ENCODE data around the gene MSRB1.
"Not testable (repeated sequence)": the region's sequence is repeated elsewhere in the genome, so short reads cannot be mapped to it uniquely, and the experiment has no call there.

MSRB1 gene

DNA sequence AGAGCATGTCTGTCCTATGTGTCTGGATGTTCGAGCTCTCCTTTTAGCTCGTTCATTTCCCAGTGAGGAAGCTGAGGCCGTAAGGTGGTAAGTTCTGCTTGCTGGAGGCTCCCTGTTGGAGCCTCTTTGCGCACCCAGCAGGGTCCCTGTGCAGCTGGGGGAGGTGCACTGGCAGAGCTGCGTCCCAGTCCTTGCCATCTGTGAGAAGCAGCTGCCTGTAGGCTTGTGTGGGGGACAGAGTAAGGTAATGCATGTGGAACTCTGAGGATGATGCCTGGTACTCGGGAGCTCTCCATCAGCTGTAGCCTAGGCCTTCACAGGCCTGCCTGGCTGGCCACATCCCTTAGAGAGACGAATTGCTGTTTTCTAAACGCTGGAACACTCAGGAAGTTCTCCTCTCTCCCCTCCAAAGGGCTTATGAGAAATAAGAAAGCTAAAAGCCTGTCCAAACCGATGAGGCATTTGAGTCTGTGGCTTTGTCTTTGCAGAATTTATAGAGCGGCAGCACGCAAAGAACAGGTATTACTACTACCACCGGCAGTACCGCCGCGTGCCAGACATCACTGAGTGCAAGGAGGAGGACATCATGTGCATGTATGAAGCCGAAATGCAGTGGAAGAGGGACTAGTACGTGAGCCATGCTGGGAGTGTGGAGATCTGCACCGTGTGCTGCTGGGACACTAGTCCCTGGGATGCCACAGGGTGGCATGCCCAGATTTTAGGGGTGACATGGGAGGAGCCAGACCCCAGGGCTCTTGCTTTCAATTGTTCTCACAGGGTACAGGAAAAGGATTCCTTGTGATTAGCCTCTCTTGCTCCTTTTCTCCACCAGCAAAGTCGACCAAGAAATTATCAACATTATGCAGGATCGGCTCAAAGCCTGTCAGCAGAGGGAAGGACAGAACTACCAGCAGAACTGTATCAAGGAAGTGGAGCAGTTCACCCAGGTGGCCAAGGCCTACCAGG, 17.9 kb upstream of the MSRB1 start:
- DNase-seq, result peak; percentile 88

DNA sequence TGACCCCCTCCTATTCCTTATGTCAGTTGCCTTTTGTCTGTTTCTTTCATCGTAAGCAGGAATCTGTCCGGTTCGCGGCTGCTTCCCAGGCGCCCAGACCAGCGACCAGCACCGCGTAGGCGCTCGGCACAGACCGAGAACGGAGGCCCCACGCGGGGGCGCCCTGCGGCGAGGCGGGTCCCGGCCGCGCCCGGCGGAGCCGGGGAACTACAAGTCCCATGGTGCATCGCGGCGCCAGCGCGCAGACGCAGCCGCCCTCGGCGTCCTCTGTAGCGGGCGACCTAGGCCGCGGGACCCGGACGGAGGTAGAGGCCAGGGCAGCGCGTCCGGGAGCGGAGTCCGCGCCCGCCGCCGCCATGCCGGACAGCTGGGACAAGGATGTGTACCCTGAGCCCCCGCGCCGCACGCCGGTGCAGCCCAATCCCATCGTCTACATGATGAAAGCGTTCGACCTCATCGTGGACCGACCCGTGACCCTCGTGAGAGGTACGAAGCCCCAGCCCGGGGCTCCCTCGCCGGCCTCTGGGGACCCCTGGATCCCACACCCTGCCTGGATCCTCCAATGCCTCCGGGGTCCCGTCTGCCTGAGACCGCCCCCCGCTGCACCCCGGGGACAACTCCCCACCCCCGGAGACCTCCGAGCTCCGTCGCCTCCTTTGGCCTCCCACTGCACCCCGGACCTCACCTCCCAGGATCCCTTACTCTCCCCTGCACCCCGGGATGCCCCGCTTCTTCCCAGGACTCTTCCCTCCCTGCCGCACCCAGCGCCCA, 16.5 kb upstream of the MSRB1 start, which contains the start of gene NDUFB10:
NDUFB10 (plus strand) TSS at position 270 of the 771 bp plus-strand sequence; CDS start at position 357, 87 bp downstream.
- DNase-seq, result peak; percentile 98

DNA sequence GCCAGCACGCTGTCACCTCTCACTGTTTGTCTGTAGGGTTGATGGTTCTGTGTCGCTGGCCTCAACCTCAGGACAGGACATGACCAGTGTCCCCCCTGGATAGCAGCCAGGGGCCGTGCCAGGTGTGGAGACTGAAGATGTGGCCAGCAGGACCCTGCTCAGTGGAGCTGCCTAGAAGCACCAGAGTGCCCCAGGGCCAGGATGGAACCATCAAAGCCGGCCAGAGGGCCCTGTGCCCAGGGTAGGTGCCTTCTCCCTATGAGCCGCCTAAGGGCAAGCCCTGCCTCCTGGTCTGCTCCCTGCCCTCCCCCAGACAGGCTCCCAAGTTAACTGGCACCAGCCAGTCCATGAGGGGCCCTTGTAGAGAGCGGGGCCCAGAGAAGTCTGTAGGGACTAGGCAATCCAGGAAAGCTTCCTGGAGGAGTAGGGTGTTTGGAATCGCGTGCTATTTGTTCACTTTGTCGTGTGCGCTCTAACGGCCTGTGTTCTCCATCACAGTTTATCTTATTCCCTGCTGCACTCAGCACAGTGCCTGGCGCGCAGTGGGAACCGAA, 15.8 kb upstream of the MSRB1 start:
- no peak for DNase-seq

GRCh38 chr16:1958143-1958491, 15.1 kb upstream of the MSRB1 start:
- DNase-seq, result not testable (repeated sequence)

- not testable (repeated sequence) for DNase-seq
Observed at GRCh38 chr16:1957434-1958142, 14.6 kb upstream of the MSRB1 start.

DNA sequence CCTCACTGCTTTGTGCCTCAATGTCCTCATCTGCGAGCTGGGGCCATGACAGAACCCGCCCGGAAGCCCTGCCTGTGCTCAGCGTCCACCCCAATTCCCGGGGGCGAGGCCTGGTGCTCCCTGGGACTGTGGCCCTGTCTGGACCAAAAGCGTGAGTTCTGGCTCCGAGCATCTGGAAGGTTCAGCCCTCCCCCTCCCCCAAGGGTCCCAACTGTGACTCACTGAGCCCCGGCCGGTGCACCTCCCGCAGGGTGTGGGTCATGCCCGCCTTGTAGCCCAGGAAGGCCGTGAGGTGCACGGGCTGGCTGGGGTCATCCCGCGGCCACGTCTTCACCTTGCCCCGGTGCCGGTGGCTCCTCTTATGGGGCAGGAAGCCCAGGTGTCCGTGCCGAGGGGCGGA, 10.7 kb upstream of the MSRB1 start:
- no peak for DNase-seq

DNA sequence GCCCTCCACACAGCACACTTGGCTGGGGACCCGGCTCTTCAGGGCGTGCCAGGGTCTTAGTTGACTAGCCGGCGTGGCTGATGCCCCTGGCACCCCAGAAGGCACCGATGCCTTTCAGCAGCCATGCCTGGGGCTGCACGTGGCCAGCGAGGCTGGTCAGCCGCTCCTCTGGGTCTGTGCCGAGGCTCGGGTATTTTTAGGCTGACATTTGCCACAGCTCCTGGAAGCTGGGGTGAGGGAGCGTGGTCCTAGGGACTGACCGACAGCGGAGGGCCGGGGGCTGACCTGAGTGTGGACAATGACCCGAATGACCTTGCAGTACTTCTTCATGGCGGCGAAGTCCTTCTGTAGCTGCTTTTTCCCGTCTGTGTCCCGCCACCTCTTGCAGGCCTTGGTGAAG, 7.6 kb upstream of the MSRB1 start:
- no peak for DNase-seq

DNA sequence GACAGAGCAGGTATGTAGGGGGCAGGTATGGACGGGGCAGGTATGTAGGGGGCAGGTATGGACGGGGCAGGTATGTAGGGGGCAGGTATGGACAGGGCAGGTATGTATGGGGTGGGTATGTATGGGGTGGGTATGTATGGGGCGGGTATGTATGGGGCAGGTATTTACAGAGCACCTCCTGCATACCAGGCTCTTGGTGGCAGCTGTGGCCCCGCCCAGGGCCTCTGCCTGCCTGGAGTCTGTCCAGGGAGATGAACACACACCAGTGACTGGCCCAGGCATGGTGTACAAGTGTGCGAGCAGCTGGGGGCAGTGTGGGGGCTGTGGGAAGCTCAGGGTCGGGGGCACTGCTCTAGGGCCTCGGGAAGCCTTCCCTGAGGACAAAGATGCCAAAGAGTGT, 7.0 kb upstream of the MSRB1 start:
- DNase-seq, result no peak

DNA sequence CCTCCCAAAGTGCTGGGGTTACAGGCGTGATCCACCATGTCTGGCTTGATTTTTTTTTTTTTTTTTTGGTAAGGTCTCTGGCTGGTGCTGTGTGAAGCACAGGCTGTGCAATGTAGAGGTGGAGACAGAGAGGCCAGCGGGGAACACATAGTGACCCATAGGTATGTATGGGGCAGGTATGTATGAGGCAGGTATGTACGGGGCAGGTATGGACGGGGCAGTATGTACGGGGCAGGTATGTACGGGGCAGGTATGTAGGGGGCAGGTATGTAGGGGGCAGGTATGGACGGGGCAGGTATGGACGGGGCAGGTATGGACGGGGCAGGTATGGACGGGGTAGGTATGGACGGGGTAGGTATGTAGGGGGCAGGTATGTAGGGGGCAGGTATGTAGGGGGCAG, 6.5 kb upstream of the MSRB1 start:
- no peak for DNase-seq

DNA sequence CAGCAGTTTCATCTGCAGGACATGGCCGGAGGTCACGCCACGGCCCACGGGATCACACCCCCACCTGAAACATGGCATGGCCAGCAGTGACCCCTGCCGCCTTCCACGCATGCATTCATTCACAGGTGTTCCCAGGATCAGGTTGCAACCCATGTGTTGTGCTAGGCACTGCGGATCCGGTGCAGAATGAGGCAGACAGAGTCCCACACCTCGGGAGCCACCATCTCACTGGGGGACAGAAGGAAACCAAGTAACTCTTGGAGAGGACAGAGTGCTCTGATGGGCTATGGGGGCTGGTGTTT, 4.3 kb upstream of the MSRB1 start:
- DNase-seq, result no peak

- DNase-seq, result no peak
Observed at GRCh38 chr16:1946495-1947368, 3.7 kb upstream of the MSRB1 start.

GRCh38 chr16:1945559-1946391, 2.8 kb upstream of the MSRB1 start:
- no peak for DNase-seq

DNA sequence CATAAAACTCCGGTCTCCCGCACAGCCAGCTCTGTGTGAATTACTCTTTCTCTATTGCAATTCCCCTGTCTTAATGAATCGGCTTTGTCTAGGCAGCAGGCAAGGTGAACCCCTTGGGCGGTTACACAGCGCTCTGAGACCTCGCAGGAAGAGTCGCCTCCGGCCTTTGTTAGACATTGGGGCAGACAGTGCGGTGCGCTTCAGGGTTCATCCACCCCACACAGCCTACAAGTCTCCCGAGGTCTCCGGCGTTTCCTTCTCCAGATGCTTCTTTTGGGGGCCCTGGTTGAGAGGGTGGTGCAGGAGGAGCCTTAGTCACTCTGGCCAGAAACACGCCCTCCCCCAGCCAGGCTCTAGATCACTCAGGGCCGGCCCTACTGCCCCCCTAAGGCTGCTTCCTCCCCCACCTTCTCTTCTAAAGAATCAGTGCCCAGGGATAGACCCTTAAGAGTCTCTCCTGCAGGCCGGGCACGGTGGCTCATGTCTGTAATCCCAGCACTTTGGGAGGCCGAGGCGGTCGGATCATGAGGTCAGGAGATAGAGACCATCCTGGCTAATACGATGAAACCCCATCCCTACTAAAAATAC, 1.7 kb upstream of the MSRB1 start:
- DNase-seq, result no peak

GRCh38 chr16:1942047-1942809, 771 bp downstream of the MSRB1 start:
- no peak for DNase-seq

DNA sequence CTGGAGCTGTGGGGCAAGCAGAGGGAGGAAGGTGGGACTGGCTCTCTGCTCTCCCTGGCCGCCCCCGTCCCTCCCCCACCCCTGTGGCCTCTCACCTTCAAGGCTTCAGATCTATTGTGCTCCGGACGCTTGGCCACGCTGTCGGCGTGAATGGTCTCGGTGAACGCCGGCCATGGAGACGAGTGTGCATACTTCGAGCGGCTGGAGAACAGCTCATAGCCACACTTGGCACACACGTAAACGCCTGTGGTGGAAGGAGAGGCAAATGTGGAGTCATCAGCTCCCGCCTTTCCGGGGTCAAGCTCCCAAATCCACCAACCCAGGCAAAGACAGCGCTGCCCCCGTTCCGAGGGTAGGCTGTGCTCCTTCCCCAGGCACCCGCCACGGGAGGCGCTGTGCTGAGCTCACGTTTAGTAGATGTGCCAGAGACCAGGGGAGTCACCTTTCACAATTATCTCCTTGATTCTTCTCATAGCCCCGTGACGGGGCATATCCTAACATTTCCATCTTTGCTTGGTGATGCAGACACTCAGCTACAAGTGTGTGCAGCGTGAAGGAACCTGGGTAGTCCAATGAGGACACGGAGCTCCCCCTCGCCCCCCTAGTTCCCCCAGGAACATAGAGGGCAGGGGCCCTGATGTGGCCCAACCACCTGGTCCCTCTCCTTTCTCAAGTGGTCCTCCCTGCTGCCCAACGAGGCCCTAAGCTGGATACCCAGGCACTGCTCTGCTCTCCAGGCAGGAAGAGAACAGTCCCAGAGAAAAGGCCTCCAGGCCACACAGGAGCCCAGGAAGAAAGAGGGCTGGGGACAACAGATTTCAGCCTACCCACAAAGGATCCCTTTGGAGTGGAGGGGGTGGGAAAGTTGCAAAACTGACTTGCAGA, 1.6 kb downstream of the MSRB1 start:
- DNase-seq, result no peak

- no peak for DNase-seq
Observed at GRCh38 chr16:1940273-1941161, 2.5 kb downstream of the MSRB1 start.

DNA sequence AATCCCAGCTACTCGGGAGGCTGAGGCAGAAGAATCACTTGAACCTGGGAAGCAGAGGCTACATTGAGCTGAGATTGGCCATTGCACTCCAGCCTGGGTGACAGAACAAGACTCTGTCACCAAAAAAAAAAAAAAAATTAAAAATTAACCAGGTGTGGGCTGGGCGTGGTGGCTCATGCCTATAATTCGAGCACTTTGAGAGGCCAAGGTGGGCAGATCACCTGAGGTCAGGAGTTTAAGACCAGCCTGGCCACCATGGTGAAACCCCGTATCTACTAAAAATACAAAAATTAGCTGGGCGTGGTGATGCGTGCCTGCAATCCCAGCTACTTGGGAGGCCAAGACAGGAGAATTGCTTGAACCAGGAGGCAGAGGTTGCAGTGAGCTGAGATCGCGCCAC, 3.2 kb downstream of the MSRB1 start:
- not testable (repeated sequence) for DNase-seq

DNA sequence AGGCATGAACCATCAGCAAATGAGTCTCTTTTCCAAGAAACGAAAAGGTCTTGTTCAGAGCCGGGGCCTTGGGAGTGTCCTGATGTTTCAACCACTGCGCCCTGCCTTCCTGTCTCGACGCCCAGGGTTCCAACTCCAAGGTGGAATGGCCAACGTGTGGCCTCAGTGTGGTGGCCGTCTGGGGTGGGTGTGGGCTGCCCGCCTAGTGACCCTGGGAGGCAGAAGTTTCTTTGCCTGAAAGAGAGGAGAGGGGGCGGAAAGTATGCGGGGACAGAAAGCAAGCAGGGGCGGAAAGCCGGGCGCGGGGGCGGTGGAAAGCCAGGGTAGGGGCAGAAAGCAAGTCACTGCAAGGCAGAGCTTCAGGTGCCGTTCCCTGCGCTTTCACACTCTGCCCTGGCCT, 4.1 kb downstream of the MSRB1 start:
- no peak for DNase-seq
